Measurements from ENCODE around the gene FAM228B.

DNA sequence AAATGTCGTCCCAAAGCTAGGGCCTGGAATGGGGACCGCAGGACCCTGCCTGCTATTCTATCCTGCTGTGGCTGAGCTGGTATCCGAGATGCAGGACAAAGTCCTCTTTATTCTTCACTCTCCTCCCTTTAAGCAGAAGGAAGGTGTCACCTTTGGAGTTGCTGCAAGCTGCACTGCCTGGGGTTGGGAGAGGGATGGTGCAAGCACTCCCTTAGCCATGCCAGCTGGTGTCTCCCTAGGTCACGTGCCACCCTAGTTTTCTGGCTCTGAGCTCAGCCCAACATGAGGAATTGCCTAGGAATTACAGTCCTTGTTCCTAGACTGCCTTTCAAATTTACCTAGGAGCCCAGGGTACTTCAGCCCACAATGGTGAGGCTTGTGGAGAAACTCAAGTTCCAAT lies 30.2 kb downstream of the FAM228B start:
- TF ChIP-seq, protein P1, sequence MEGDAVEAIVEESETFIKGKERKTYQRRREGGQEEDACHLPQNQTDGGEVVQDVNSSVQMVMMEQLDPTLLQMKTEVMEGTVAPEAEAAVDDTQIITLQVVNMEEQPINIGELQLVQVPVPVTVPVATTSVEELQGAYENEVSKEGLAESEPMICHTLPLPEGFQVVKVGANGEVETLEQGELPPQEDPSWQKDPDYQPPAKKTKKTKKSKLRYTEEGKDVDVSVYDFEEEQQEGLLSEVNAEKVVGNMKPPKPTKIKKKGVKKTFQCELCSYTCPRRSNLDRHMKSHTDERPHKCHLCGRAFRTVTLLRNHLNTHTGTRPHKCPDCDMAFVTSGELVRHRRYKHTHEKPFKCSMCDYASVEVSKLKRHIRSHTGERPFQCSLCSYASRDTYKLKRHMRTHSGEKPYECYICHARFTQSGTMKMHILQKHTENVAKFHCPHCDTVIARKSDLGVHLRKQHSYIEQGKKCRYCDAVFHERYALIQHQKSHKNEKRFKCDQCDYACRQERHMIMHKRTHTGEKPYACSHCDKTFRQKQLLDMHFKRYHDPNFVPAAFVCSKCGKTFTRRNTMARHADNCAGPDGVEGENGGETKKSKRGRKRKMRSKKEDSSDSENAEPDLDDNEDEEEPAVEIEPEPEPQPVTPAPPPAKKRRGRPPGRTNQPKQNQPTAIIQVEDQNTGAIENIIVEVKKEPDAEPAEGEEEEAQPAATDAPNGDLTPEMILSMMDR (IDR thresholded peaks at IDR 0.05) = no peak
- TF ChIP-seq POLR2A (IDR thresholded peaks at IDR 0.05; ENCODE audit: low read depth) = no peak
- no peak for TF ChIP-seq POLR2AphosphoS5 (IDR thresholded peaks at IDR 0.05)
- TF ChIP-seq EP300 (IDR thresholded peaks at IDR 0.05) = no peak
